GM12878 (cell line): ENCODE data around the gene P3H2. TPM values are rescaled to one million over a fixed set of nuclear protein-coding genes. Genes with fewer than 3 reads are reported as not detected.

Source experiments
- BMI1 ChIP-seq: fragments of 450-650 bp; IDR thresholded peaks from 2 replicates; pipeline ENCODE4 v1.6.1; 2016; ENCODE audit warnings: mild to moderate bottlenecking, moderate library complexity, borderline replicate concordance
- KDM1A ChIP-seq: fragments of 200-600 bp; sonication (generic); IDR thresholded peaks from 2 replicates; pipeline ENCODE4 v1.6.1; 2016; ENCODE audit warnings: borderline replicate concordance
- MTA3 ChIP-seq: IDR thresholded peaks from 2 replicates; pipeline ENCODE4 v1.6.1; 2012; ENCODE audit warnings: low read length, inconsistent platforms, borderline replicate concordance
- ZNF217 ChIP-seq: fragments of 450-650 bp; IDR thresholded peaks from 2 replicates; pipeline ENCODE4 v1.6.1; 2017; ENCODE audit warnings: antibody characterized with exemption, mild to moderate bottlenecking
- ZNF24 ChIP-seq: fragments of 450-650 bp; IDR thresholded peaks from 2 replicates; pipeline ENCODE4 v1.6.1; 2017; ENCODE audit warnings: antibody characterized with exemption, mild to moderate bottlenecking
- ZNF274 ChIP-seq: IDR thresholded peaks from one replicate; pipeline ENCODE4 v1.8.0; 2011; ENCODE audit not compliant: insufficient read length, insufficient read depth
- ZNF384 ChIP-seq: IDR thresholded peaks from 2 replicates; pipeline ENCODE4 v1.6.1; 2012; ENCODE audit warnings: low read depth, mild to moderate bottlenecking, low read length, improper control_type of control experiment, borderline replicate concordance
- polyA plus RNA-seq, 11 experiments: library from polyadenylated mRNA; depleted of rRNA in 4 of 11; unstranded in 6 of 11; stranded (reverse) in 5 of 11; fragments of >200 nt; fragmentation: Nextera tagmentation in 4 of 11; fragmentation: Illumina TruSeq in 1 of 11; extraction: Ambion mirVana in 4 of 11; extraction: Trizol in 1 of 11; gene quantifications; 1 replicate in 1 of 11; 2 replicates in 10 of 11; pipeline versions ENCODE4 v1.2.1 to v1.2.3, GENCODE V29; 2011 to 2016; ENCODE audit warnings: inconsistent platforms in 2 of 11, missing spikeins in 2 of 11, low read depth in 1 of 11
- total RNA-seq, 4 experiments: library from RNA; depleted of rRNA in 3 of 4; stranded (reverse); fragments of >200 nt in 3 of 4; fragmentation: Illumina TruSeq in 1 of 4; extraction: Trizol in 1 of 4; gene quantifications; 2 replicates each; pipeline versions ENCODE4 v1.2.1 to v1.2.3, GENCODE V29; 2013 to 2021
- TF ChIP-seq, protein P1 (sequence below): fragments of 450-650 bp; IDR thresholded peaks from 2 replicates; pipeline ENCODE4 v1.6.1; 2016; ENCODE audit warnings: mild to moderate bottlenecking
- TF ChIP-seq, protein P2 (sequence below): fragments of 450-650 bp; formaldehyde crosslinking; IDR thresholded peaks from 2 replicates; pipeline ENCODE4 v1.5.0; 2022; ENCODE audit warnings: mild to moderate bottlenecking, missing genetic modification characterization
- TF ChIP-seq, protein P3 (sequence below), 3 experiments: IDR thresholded peaks in 2 of 3; conservative IDR thresholded peaks in 1 of 3; 2 replicates each; pipeline ENCODE4 v1.5.1; 2011; ENCODE audit warnings: low read depth in 3 of 3, low read length in 3 of 3, mild to moderate bottlenecking in 3 of 3, control low read depth in 2 of 3, moderate library complexity in 2 of 3, inconsistent platforms in 1 of 3, mixed read lengths in 1 of 3; ENCODE audit not compliant: control insufficient read depth in 2 of 3, insufficient read depth in 1 of 3; ENCODE audit errors: extremely low read depth in 1 of 3
- TF ChIP-seq, protein P4 (sequence below): IDR thresholded peaks from 2 replicates; pipeline ENCODE4 v1.6.1; 2011; ENCODE audit warnings: low read depth, mild to moderate bottlenecking, low read length, moderate library complexity, borderline replicate concordance; ENCODE audit errors: extremely low read depth
- TF ChIP-seq, protein P5 (sequence below): IDR thresholded peaks from 2 replicates; pipeline ENCODE4 v1.6.1; 2012; ENCODE audit warnings: improper control_type of control experiment, low read depth, low read length; ENCODE audit not compliant: insufficient replicate concordance

The P3H2 gene
- total and polyA plus RNA-seq, 10 of the 15 experiments (the other 5 are each of a cell fraction or from before 2014, with no cell fraction given), result 27.0 to 97.6 (median 83.2) TPM

DNA sequence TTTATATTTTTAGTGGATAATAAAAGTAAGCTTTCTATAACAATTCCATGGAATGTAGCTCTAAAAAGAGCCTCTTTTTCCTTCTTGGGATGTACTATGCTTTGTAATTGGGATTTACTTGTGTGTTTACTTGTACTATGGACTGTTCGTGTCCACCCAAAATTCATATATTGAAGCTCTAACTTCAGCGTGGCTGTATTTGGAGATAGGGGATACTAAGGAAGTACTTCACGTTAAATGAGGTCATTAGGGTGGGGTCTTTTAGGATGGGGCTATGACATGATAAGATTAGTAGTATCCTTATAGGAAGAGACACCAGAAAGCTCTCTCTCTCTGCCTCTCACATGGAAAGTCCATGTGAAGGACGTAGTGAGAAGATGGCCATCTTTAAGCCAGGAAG is 64.9 kb downstream of the P3H2 start (continued):
- TF ChIP-seq, protein P1, sequence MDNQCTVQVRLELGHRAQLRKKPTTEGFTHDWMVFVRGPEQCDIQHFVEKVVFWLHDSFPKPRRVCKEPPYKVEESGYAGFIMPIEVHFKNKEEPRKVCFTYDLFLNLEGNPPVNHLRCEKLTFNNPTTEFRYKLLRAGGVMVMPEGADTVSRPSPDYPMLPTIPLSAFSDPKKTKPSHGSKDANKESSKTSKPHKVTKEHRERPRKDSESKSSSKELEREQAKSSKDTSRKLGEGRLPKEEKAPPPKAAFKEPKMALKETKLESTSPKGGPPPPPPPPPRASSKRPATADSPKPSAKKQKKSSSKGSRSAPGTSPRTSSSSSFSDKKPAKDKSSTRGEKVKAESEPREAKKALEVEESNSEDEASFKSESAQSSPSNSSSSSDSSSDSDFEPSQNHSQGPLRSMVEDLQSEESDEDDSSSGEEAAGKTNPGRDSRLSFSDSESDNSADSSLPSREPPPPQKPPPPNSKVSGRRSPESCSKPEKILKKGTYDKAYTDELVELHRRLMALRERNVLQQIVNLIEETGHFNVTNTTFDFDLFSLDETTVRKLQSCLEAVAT, result no peak
- TF ChIP-seq MTA3 (no peak), KDM1A (no peak), ZNF24 (no peak), ZNF217 (no peak), ZNF274 (no peak), ZNF384 (no peak), BMI1 (no peak)
- TF ChIP-seq, protein P2, sequence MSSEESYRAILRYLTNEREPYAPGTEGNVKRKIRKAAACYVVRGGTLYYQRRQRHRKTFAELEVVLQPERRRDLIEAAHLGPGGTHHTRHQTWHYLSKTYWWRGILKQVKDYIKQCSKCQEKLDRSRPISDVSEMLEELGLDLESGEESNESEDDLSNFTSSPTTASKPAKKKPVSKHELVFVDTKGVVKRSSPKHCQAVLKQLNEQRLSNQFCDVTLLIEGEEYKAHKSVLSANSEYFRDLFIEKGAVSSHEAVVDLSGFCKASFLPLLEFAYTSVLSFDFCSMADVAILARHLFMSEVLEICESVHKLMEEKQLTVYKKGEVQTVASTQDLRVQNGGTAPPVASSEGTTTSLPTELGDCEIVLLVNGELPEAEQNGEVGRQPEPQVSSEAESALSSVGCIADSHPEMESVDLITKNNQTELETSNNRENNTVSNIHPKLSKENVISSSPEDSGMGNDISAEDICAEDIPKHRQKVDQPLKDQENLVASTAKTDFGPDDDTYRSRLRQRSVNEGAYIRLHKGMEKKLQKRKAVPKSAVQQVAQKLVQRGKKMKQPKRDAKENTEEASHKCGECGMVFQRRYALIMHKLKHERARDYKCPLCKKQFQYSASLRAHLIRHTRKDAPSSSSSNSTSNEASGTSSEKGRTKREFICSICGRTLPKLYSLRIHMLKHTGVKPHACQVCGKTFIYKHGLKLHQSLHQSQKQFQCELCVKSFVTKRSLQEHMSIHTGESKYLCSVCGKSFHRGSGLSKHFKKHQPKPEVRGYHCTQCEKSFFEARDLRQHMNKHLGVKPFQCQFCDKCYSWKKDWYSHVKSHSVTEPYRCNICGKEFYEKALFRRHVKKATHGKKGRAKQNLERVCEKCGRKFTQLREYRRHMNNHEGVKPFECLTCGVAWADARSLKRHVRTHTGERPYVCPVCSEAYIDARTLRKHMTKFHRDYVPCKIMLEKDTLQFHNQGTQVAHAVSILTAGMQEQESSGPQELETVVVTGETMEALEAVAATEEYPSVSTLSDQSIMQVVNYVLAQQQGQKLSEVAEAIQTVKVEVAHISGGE (CRISPR knock-in tag), result no peak
- TF ChIP-seq, protein P3, sequence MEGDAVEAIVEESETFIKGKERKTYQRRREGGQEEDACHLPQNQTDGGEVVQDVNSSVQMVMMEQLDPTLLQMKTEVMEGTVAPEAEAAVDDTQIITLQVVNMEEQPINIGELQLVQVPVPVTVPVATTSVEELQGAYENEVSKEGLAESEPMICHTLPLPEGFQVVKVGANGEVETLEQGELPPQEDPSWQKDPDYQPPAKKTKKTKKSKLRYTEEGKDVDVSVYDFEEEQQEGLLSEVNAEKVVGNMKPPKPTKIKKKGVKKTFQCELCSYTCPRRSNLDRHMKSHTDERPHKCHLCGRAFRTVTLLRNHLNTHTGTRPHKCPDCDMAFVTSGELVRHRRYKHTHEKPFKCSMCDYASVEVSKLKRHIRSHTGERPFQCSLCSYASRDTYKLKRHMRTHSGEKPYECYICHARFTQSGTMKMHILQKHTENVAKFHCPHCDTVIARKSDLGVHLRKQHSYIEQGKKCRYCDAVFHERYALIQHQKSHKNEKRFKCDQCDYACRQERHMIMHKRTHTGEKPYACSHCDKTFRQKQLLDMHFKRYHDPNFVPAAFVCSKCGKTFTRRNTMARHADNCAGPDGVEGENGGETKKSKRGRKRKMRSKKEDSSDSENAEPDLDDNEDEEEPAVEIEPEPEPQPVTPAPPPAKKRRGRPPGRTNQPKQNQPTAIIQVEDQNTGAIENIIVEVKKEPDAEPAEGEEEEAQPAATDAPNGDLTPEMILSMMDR (IDR thresholded peaks at IDR 0.05 in 2 of 3, conservative IDR thresholded peaks at IDR 0.05 in 1 of 3; ENCODE audit: control insufficient read depth in 2 of 3, extremely low read depth in 1 of 3, insufficient read depth in 1 of 3, low read depth in 3 of 3, low read length in 3 of 3), result no peak
- TF ChIP-seq, protein P4, sequence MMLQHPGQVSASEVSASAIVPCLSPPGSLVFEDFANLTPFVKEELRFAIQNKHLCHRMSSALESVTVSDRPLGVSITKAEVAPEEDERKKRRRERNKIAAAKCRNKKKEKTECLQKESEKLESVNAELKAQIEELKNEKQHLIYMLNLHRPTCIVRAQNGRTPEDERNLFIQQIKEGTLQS, result no peak
- TF ChIP-seq, protein P5, sequence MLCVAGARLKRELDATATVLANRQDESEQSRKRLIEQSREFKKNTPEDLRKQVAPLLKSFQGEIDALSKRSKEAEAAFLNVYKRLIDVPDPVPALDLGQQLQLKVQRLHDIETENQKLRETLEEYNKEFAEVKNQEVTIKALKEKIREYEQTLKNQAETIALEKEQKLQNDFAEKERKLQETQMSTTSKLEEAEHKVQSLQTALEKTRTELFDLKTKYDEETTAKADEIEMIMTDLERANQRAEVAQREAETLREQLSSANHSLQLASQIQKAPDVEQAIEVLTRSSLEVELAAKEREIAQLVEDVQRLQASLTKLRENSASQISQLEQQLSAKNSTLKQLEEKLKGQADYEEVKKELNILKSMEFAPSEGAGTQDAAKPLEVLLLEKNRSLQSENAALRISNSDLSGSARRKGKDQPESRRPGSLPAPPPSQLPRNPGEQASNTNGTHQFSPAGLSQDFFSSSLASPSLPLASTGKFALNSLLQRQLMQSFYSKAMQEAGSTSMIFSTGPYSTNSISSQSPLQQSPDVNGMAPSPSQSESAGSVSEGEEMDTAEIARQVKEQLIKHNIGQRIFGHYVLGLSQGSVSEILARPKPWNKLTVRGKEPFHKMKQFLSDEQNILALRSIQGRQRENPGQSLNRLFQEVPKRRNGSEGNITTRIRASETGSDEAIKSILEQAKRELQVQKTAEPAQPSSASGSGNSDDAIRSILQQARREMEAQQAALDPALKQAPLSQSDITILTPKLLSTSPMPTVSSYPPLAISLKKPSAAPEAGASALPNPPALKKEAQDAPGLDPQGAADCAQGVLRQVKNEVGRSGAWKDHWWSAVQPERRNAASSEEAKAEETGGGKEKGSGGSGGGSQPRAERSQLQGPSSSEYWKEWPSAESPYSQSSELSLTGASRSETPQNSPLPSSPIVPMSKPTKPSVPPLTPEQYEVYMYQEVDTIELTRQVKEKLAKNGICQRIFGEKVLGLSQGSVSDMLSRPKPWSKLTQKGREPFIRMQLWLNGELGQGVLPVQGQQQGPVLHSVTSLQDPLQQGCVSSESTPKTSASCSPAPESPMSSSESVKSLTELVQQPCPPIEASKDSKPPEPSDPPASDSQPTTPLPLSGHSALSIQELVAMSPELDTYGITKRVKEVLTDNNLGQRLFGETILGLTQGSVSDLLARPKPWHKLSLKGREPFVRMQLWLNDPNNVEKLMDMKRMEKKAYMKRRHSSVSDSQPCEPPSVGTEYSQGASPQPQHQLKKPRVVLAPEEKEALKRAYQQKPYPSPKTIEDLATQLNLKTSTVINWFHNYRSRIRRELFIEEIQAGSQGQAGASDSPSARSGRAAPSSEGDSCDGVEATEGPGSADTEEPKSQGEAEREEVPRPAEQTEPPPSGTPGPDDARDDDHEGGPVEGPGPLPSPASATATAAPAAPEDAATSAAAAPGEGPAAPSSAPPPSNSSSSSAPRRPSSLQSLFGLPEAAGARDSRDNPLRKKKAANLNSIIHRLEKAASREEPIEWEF, result no peak
